HCT116 (cell line): ENCODE results near the gene EMC10. TPM values are rescaled to one million over a fixed set of nuclear protein-coding genes. Genes with fewer than 3 reads are reported as not detected.

Source experiments
- ATAC-seq: fragments of 200-7000 bp; cut with Tn5 transposase; 2 replicates; pipeline ENCODE4 v1.9.1; 2020; ENCODE audit warnings: mild to moderate bottlenecking, moderate library complexity
- BruUV-seq: library from RNA; stranded (reverse); fragments of 400-500 nt; replicated peaks from 2 replicates; lab custom pipeline; 2021; lab: Mats Ljungman, UMichigan
- CTCF ChIA-PET: fragments of 300-600 bp; sonication (Branson Sonifier 250); formaldehyde crosslinking; loops from one replicate; lab custom pipeline; 2021; ENCODE audit warnings: antibody characterized with exemption; lab: Charles Lee
- POLR2A ChIA-PET: fragments of 300-600, 350-600 bp; sonication (Branson Sonifier 250); formaldehyde crosslinking; loops from one replicate; lab custom pipeline; 2021; ENCODE audit warnings: antibody characterized with exemption; lab: Charles Lee
- RAD21 ChIA-PET, 2 experiments: fragments of 300-600 bp; sonication (Branson Sonifier 250); formaldehyde crosslinking; loops; one replicate each; lab custom pipeline; 2023; ENCODE audit warnings: low total read pairs in 2 of 2; ENCODE audit not compliant: uncharacterized antibody in 2 of 2, unreplicated experiment in 2 of 2, low non-redundant PET in 1 of 2; lab: Charles Lee
- DNase-seq: peaks from one replicate; pipeline ENCODE4 v3.0.0-alpha.2; 2010; ENCODE audit warnings: low read depth, low spot score
- H2AFZ ChIP-seq: fragments of 200-600 bp; shearing (Covaris generic), sonication (generic); 2 replicates; pipeline ENCODE4 v1.6.1; 2017; ENCODE audit warnings: low read depth, mixed run types, mixed read lengths, antibody characterized with exemption, low read length; ENCODE audit not compliant: poor library complexity, severe bottlenecking
- H3K27ac ChIP-seq: 2 replicates; pipeline ENCODE4 v1.5.1; 2012; ENCODE audit warnings: low read depth, low read length
- H3K27me3 ChIP-seq: fragments of 200-600 bp; sonication (generic); 2 replicates; pipeline ENCODE4 v1.6.1; 2016; ENCODE audit warnings: mixed run types, low read length, mixed read lengths; ENCODE audit not compliant: insufficient read depth
- H3K36me3 ChIP-seq, 2 experiments: fragments of 200-500 bp in 1 of 2; fragments of 200-600 bp in 1 of 2; sonication (Bioruptor generic) in 1 of 2; sonication (generic) in 1 of 2; 2 replicates each; pipeline versions ENCODE4 v1.5.1 to v1.6.1; 2014 to 2016; ENCODE audit warnings: low read length in 2 of 2, inconsistent platforms in 1 of 2, mixed read lengths in 1 of 2, mixed run types in 1 of 2; ENCODE audit not compliant: insufficient read depth in 2 of 2, control insufficient read depth in 1 of 2
- H3K4me1 ChIP-seq, 2 experiments: fragments of 200-600 bp in 1 of 2; sonication (generic) in 1 of 2; 2 replicates each; pipeline versions ENCODE4 v1.5.1 to v1.6.1; 2012 to 2017; ENCODE audit warnings: low read length in 2 of 2, inconsistent platforms in 1 of 2, mild to moderate bottlenecking in 1 of 2, mixed read lengths in 1 of 2, mixed run types in 1 of 2, moderate library complexity in 1 of 2; ENCODE audit not compliant: insufficient read depth in 2 of 2, control insufficient read depth in 1 of 2
- H3K4me2 ChIP-seq: fragments of 200-600 bp; sonication (generic); 2 replicates; pipeline ENCODE4 v1.6.1; 2017; ENCODE audit warnings: mixed run types, low read length, mixed read lengths
- H3K4me3 ChIP-seq, 2 experiments: fragments of 200-600 bp in 1 of 2; sonication (generic) in 1 of 2; replicated peaks in 1 of 2; 2 replicates each; pipeline ENCODE4 v1.5.1; 2011 to 2016; ENCODE audit warnings: low read length in 2 of 2, control low read depth in 1 of 2, low read depth in 1 of 2, mild to moderate bottlenecking in 1 of 2, mixed read lengths in 1 of 2, mixed run types in 1 of 2
- H3K79me2 ChIP-seq: fragments of 200-600 bp; sonication (generic); 2 replicates; pipeline ENCODE4 v1.6.1; 2017; ENCODE audit warnings: mild to moderate bottlenecking, mixed run types, low read length, moderate library complexity, mixed read lengths; ENCODE audit not compliant: insufficient read depth
- H3K9ac ChIP-seq: fragments of 200-600 bp; sonication (generic); 2 replicates; pipeline ENCODE4 v1.6.1; 2016; ENCODE audit warnings: low read length, mixed read lengths
- H3K9me2 ChIP-seq: fragments of 200-600 bp; sonication (generic), shearing (Covaris generic); 2 replicates; pipeline ENCODE4 v1.6.1; 2017; ENCODE audit warnings: mixed run types, mild to moderate bottlenecking, moderate library complexity; ENCODE audit not compliant: insufficient read depth
- H3K9me3 ChIP-seq, 2 experiments: fragments of 200-500 bp in 1 of 2; fragments of 200-600 bp in 1 of 2; sonication (Bioruptor generic) in 1 of 2; sonication (generic) in 1 of 2; 2 replicates each; pipeline ENCODE4 v1.6.1; 2014 to 2017; ENCODE audit warnings: low read length in 2 of 2, mixed read lengths in 2 of 2, inconsistent platforms in 1 of 2, low read depth in 1 of 2, mild to moderate bottlenecking in 1 of 2, mixed run types in 1 of 2, moderate library complexity in 1 of 2; ENCODE audit not compliant: control insufficient read depth in 1 of 2, insufficient read depth in 1 of 2
- H4K20me1 ChIP-seq: fragments of 200-600 bp; sonication (generic), shearing (Covaris generic); 2 replicates; pipeline ENCODE4 v1.6.1; 2017; ENCODE audit warnings: mixed run types, mild to moderate bottlenecking, moderate library complexity; ENCODE audit not compliant: insufficient read depth
- EGR1 ChIP-seq: IDR thresholded peaks from 2 replicates; pipeline ENCODE4 v1.6.1; 2012; ENCODE audit warnings: low read depth
- REST ChIP-seq: IDR thresholded peaks from 2 replicates; pipeline ENCODE4 v1.6.1; 2012; ENCODE audit warnings: low read depth
- SIN3A ChIP-seq: IDR thresholded peaks from 2 replicates; pipeline ENCODE4 v1.6.1; 2012; ENCODE audit warnings: low read depth
- SP1 ChIP-seq: IDR thresholded peaks from 2 replicates; pipeline ENCODE4 v1.6.1; 2012; ENCODE audit warnings: low read depth
- ZFX ChIP-seq: fragments of 450-650 bp; IDR thresholded peaks from 2 replicates; pipeline ENCODE4 v1.6.1; 2017
- intact Hi-C: fragments of 100-400 bp; cut with micrococcal nuclease; formaldehyde crosslinking; loops from 2 replicates; pipeline ENCODE4 v1.10.0; 2022
- total RNA-seq: library from RNA; stranded (reverse); gene quantifications from one replicate; pipeline ENCODE4 v1.2.1, GENCODE V29; 2021; ENCODE audit not compliant: unreplicated experiment
- TF ChIP-seq, protein P1 (sequence below), 3 experiments: fragments of 200-600 bp in 1 of 3; sonication (generic) in 1 of 3; IDR thresholded peaks in 2 of 3; conservative IDR thresholded peaks in 1 of 3; 2 replicates each; pipeline ENCODE4 v1.5.1; 2012 to 2017; ENCODE audit warnings: low read depth in 2 of 3, low read length in 2 of 3, antibody characterized with exemption in 1 of 3, borderline replicate concordance in 1 of 3, control low read depth in 1 of 3, mild to moderate bottlenecking in 1 of 3, mixed read lengths in 1 of 3, mixed run types in 1 of 3, moderate library complexity in 1 of 3; ENCODE audit not compliant: insufficient read depth in 1 of 3
- TF ChIP-seq, protein P2 (sequence below): IDR thresholded peaks from 2 replicates; pipeline ENCODE4 v1.6.1; 2012

Gene EMC10
- total RNA-seq, 1 experiment from 2014 or later = 92.4 TPM

GRCh38 chr19:50475736-50476223, 527 bp upstream of the EMC10 start:
- no peaks in the 10 kb centered on the region for H3K9me2 ChIP-seq
- H3K9me3 ChIP-seq = no peaks in the 10 kb centered on the region
- POLR2A ChIA-PET = interaction anchor here (1.2 kb wide), 1 partner anchor 10 kb away, joined by 3 read pairs; no protein-coding TSS in a partner anchor
- peaks cover 8 to 18% of the 10 kb centered on the region in 2 experiments; a peak in 3 of 4 replicates for H3K36me3 ChIP-seq
- TF ChIP-seq, protein P1, sequence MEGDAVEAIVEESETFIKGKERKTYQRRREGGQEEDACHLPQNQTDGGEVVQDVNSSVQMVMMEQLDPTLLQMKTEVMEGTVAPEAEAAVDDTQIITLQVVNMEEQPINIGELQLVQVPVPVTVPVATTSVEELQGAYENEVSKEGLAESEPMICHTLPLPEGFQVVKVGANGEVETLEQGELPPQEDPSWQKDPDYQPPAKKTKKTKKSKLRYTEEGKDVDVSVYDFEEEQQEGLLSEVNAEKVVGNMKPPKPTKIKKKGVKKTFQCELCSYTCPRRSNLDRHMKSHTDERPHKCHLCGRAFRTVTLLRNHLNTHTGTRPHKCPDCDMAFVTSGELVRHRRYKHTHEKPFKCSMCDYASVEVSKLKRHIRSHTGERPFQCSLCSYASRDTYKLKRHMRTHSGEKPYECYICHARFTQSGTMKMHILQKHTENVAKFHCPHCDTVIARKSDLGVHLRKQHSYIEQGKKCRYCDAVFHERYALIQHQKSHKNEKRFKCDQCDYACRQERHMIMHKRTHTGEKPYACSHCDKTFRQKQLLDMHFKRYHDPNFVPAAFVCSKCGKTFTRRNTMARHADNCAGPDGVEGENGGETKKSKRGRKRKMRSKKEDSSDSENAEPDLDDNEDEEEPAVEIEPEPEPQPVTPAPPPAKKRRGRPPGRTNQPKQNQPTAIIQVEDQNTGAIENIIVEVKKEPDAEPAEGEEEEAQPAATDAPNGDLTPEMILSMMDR (IDR thresholded peaks at IDR 0.05 in 2 of 3, conservative IDR thresholded peaks at IDR 0.05 in 1 of 3; ENCODE audit: borderline replicate concordance in 1 of 3, insufficient read depth in 1 of 3, low read depth in 2 of 3, low read length in 2 of 3) = no peak
- 0 out of 2 replicates have a peak, but pooled peaks have one; percentile 6 for TF ChIP-seq ZFX
- DNase-seq = no peak
- no peak overlapping the region for H2AFZ ChIP-seq
- H3K27me3 ChIP-seq = no peaks in the 10 kb centered on the region
- CTCF ChIA-PET = no interaction called here
- RAD21 ChIA-PET = no interaction called here
- H4K20me1 ChIP-seq = no peaks in the 10 kb centered on the region
- no peak for ATAC-seq
- intact Hi-C loops = loop anchor here (1.0 kb wide), 2 partner anchors 36 to 99 kb away; partner anchors contain the start of genes JOSD2 and NR1H2
- peak overlapping the region; percentile 50; the same call in 1 of the 2 replicates for H3K27ac ChIP-seq
- peak overlapping the region; percentile 92 for H3K9ac ChIP-seq
- peaks cover 9 to 21% of the 10 kb centered on the region in 2 experiments; a peak in 3 of 4 replicates for H3K4me1 ChIP-seq
- peak overlapping the region; percentile 92 to 100 for H3K4me3 ChIP-seq
- TSS peak; percentile 69 for BruUV-seq
- peak overlapping the region; percentile 97 for H3K4me2 ChIP-seq
- peaks cover 38% of the 10 kb centered on the region for H3K79me2 ChIP-seq

GRCh38 chr19:50476907-50477238, 566 bp downstream of the EMC10 start:
- Histone ChIP-seq H4K20me1 (no peaks in the 10 kb centered on the region), H3K9me2 (no peaks in the 10 kb centered on the region), H3K4me3 (peak overlapping the region; percentile 92 to 100), H3K79me2 (peaks cover 38% of the 10 kb centered on the region), H3K9ac (peak overlapping the region; percentile 92), H3K4me2 (peak overlapping the region; percentile 97), H3K4me1 (peaks cover 9 to 21% of the 10 kb centered on the region in 2 experiments; a peak in 3 of 4 replicates), H3K9me3 (no peaks in the 10 kb centered on the region), H3K27me3 (no peaks in the 10 kb centered on the region), H3K36me3 (peaks cover 12 to 21% of the 10 kb centered on the region in 2 experiments; a peak in 3 of 4 replicates), H3K27ac (peak overlapping the region; percentile 93), H2AFZ (no peak overlapping the region)
- ChIA-PET RAD21 (no interaction called here), POLR2A (no interaction called here), CTCF (no interaction called here)
- BruUV-seq = TSS peak; percentile 81
- intact Hi-C loops = loop anchor here (1.0 kb wide), 2 partner anchors 34 to 101 kb away; partner anchors contain the start of genes JOSD2 and NR1H2
- no peak for DNase-seq
- ATAC-seq = no peak
- TF ChIP-seq EGR1 = peak; percentile 69; the same call in 1 of the 2 replicates
- TF ChIP-seq SIN3A = peak; percentile 82
- no peak for TF ChIP-seq SP1
- TF ChIP-seq REST = no peak
- TF ChIP-seq, protein P2, sequence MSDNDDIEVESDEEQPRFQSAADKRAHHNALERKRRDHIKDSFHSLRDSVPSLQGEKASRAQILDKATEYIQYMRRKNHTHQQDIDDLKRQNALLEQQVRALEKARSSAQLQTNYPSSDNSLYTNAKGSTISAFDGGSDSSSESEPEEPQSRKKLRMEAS = peak; percentile 8; the same call in 1 of the 2 replicates
